DOHH2 (cell line): ENCODE results near the gene CLCN7.
"Not testable (repeated sequence)": the region's sequence is repeated elsewhere in the genome, so short reads cannot be mapped to it uniquely, and the experiment has no call there.

Experiments
- H3F3A ChIP-seq: fragments of 200-600 bp; sonication (generic), shearing (Covaris generic); 2 replicates; pipeline ENCODE4 v1.6.0; 2016; ENCODE audit warnings: antibody characterized with exemption, mild to moderate bottlenecking; ENCODE audit not compliant: control insufficient read depth, insufficient read depth
- H3K27ac ChIP-seq: fragments of 200-600 bp; sonication (generic); 2 replicates; pipeline ENCODE4 v1.5.1; 2014; ENCODE audit warnings: low read depth, mild to moderate bottlenecking, low read length, moderate library complexity
- H3K27me3 ChIP-seq: fragments of 200-600 bp; sonication (generic); 2 replicates; pipeline ENCODE4 v1.6.1; 2014; ENCODE audit warnings: mild to moderate bottlenecking, low read length, mixed read lengths; ENCODE audit not compliant: control insufficient read depth
- H3K36me3 ChIP-seq: fragments of 200-600 bp; sonication (generic); 2 replicates; pipeline ENCODE4 v1.6.1; 2014; ENCODE audit warnings: mild to moderate bottlenecking, low read length, moderate library complexity, mixed read lengths; ENCODE audit not compliant: control insufficient read depth
- H3K4me1 ChIP-seq: fragments of 200-600 bp; sonication (generic); 2 replicates; pipeline ENCODE4 v1.6.1; 2014; ENCODE audit warnings: mild to moderate bottlenecking, low read length, mixed read lengths; ENCODE audit not compliant: control insufficient read depth
- H3K4me2 ChIP-seq: fragments of 200-600 bp; sonication (generic); 2 replicates; pipeline ENCODE4 v1.6.0; 2014; ENCODE audit warnings: mild to moderate bottlenecking, low read length, moderate library complexity
- H3K4me3 ChIP-seq: fragments of 200-600 bp; sonication (generic); 2 replicates; pipeline ENCODE4 v1.5.1; 2014; ENCODE audit warnings: mild to moderate bottlenecking, low read length, mixed read lengths
- H3K79me2 ChIP-seq: fragments of 200-600 bp; sonication (generic); 2 replicates; pipeline ENCODE4 v1.6.1; 2014; ENCODE audit warnings: mild to moderate bottlenecking, low read length, mixed read lengths; ENCODE audit not compliant: control insufficient read depth
- H3K9me2 ChIP-seq: fragments of 200-600 bp; sonication (generic); replicated peaks from 2 replicates; pipeline ENCODE4 v1.6.1; 2014; ENCODE audit warnings: mild to moderate bottlenecking, low read length, mixed read lengths; ENCODE audit not compliant: control insufficient read depth
- H3K9me3 ChIP-seq: fragments of 200-600 bp; sonication (generic); 2 replicates; pipeline ENCODE4 v1.6.1; 2014; ENCODE audit warnings: antibody characterized with exemption, low read length, mixed read lengths; ENCODE audit not compliant: control insufficient read depth, insufficient read depth
- H4K20me1 ChIP-seq: fragments of 200-600 bp; sonication (generic); 2 replicates; pipeline ENCODE4 v1.6.0; 2014; ENCODE audit warnings: low read depth, mild to moderate bottlenecking, antibody characterized with exemption, low read length, moderate library complexity; ENCODE audit not compliant: control insufficient read depth, insufficient read depth
- EZH2phosphoT487 ChIP-seq: fragments of 200-600 bp; sonication (generic); IDR thresholded peaks from 2 replicates; pipeline ENCODE4 v1.6.1; 2017; ENCODE audit warnings: borderline replicate concordance, mild to moderate bottlenecking, antibody characterized with exemption, low read length, moderate library complexity, mixed read lengths
- TF ChIP-seq, protein P1 (sequence below): fragments of 200-600 bp; sonication (generic); IDR thresholded peaks from one replicate; pipeline ENCODE4 v1.5.1; 2014; ENCODE audit warnings: antibody characterized with exemption, mild to moderate bottlenecking, low read depth, low read length; ENCODE audit not compliant: poor library complexity, severe bottlenecking

CLCN7 gene

DNA sequence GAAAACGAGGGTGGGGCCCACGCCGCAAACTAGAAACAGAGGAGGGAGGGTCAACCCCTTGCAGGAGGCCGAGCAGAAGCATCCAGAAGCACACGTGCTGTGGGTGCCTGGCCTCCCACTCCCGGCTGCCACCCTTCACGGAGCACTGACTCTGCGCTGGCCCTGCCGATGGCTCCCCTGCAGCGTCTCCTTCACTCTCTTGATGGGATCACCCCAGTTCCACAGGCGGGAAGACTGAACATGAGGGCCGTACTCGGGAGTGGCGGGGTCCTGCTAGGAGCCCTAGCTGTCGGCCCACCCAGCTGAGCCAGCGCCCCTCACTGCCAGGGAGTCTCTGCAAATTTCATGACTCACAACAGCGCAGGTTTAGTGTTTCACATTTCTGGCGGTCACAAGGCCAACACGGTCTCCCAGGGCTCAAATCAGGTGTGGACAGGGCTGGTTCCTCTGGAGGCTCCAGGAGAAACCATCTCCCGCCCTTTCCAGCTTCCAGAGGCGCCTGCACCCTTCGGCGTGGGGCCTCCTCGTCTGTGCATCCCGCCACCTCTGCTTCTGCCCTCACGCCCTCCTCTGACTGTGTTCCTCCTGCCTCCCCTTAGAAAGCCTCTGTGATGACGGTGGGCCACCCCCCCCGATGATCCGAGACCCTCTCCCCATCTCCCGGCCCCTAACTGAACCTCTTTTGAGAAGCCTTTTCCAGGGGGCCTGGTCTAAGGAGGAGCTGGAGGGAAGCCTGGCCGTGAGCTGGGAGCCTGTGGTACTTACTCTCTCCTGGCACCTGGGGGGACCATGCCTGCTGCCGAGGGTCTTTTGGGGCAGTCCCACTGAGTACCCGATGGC lies 11.9 kb upstream of the CLCN7 start:
- TF ChIP-seq, protein P1, sequence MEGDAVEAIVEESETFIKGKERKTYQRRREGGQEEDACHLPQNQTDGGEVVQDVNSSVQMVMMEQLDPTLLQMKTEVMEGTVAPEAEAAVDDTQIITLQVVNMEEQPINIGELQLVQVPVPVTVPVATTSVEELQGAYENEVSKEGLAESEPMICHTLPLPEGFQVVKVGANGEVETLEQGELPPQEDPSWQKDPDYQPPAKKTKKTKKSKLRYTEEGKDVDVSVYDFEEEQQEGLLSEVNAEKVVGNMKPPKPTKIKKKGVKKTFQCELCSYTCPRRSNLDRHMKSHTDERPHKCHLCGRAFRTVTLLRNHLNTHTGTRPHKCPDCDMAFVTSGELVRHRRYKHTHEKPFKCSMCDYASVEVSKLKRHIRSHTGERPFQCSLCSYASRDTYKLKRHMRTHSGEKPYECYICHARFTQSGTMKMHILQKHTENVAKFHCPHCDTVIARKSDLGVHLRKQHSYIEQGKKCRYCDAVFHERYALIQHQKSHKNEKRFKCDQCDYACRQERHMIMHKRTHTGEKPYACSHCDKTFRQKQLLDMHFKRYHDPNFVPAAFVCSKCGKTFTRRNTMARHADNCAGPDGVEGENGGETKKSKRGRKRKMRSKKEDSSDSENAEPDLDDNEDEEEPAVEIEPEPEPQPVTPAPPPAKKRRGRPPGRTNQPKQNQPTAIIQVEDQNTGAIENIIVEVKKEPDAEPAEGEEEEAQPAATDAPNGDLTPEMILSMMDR: no peak
- no peak for TF ChIP-seq EZH2phosphoT487
- Histone ChIP-seq H4K20me1 (no peaks in the 10 kb centered on the region), H3K36me3 (no peaks in the 10 kb centered on the region), H3K27ac (no peak overlapping the region), H3K4me3 (no peak overlapping the region), H3K9me3 (no peaks in the 10 kb centered on the region), H3K4me2 (no peak overlapping the region), H3K27me3 (peaks cover 27% of the 10 kb centered on the region), H3K9me2 (no peaks in the 10 kb centered on the region), H3F3A (no peaks in the 10 kb centered on the region), H3K79me2 (no peaks in the 10 kb centered on the region), H3K4me1 (no peaks in the 10 kb centered on the region)

DNA sequence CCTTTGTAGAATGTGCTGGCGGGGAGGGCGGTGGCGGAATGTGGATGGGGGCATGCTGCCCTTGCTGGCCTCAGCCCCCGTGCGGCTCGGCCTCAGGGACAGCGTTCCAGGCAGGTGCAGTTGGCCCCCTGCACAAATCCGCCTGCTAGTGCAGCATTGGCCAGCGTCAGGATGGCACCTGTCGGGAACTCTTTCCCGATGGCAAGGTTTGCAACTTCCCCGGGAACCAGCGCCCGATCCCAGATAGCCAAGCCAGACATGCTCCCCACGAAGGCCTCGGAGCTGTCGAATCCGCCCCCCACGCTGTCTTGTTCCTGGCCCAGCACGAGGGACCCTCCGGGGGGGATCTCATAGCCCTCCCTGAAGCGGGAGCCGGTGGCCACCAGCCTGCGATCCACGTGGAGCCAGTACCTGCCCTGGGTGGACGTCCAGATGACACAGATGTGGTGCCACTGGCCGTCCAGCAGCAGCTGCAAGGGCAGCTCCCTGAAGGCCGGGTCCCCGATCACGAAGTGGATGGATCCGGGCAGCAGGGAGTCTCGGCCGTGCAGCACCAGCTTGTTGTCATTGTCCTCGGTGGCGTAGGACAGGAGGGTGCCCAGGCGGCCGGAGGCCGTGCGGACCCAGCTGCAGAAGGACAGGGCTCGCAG lies 11.1 kb upstream of the CLCN7 start:
- H3F3A ChIP-seq: no peaks in the 10 kb centered on the region
- peaks cover 34% of the 10 kb centered on the region for H3K27me3 ChIP-seq
- H3K36me3 ChIP-seq: no peaks in the 10 kb centered on the region
- no peaks in the 10 kb centered on the region for H3K79me2 ChIP-seq
- peaks cover 1% of the 10 kb centered on the region for H3K4me1 ChIP-seq
- no peak for TF ChIP-seq EZH2phosphoT487
- TF ChIP-seq, protein P1: no peak
- no peak overlapping the region for H3K27ac ChIP-seq
- H3K9me2 ChIP-seq: no peaks in the 10 kb centered on the region
- no peak overlapping the region for H3K4me2 ChIP-seq
- H3K4me3 ChIP-seq: no peak overlapping the region
- no peaks in the 10 kb centered on the region for H3K9me3 ChIP-seq
- H4K20me1 ChIP-seq: no peaks in the 10 kb centered on the region

DNA sequence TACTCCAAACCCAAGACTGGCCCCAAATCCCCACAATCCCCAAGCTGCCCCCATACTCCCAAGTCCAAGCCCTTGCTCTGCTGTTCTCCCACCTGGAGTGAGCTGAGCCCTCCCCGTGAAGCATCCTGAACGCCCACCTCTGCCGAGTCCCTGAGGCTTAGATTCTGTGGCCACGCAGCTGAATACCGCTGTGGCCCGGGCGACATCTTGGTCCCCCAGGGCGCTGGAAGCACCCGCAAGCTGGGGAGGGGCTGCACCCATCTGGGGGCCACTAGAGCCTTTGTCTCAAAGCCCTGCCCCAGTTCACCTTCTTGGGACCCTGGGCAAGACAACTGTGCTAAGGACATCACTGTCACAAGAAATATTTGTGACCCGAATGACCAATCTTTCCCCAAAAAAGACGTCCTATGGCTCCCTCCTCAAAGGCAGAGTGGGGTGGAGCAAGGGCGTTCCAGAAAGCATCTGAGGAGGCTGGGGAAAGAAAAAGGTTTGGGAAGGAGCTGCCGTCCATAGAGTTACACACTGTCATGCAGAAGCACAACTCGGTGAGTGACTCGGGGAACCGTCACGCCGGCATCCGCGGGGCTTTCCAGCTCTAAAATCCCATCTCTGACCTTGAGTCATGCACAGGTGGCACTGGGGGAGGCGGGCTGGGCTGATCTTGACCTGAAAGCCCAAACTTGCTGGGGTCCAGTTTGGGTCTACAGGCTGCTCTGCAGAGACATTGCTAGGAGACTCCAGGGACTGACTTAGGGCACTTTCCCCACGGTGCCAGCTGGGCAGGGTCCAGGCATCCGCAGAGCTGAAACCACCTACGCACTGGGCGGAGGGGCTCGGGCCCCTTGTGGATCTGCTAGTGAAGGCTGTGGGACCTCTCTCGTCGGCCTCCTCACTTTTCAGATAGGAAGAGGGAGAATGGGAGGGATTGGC lies 7.3 kb upstream of the CLCN7 start:
- Histone ChIP-seq H3K79me2 (no peaks in the 10 kb centered on the region), H3K9me2 (no peaks in the 10 kb centered on the region), H3K27me3 (peaks cover 40% of the 10 kb centered on the region), H4K20me1 (no peaks in the 10 kb centered on the region), H3K27ac (no peak overlapping the region), H3K4me1 (peaks cover 7% of the 10 kb centered on the region), H3F3A (0 out of 2 replicates have a peak, but pooled peaks cover 4% of the 10 kb centered on the region), H3K4me3 (no peak overlapping the region), H3K4me2 (no peak overlapping the region), H3K9me3 (no peaks in the 10 kb centered on the region), H3K36me3 (no peaks in the 10 kb centered on the region)
- peak; percentile 30; the same call in 1 of the 2 replicates for TF ChIP-seq EZH2phosphoT487
- TF ChIP-seq, protein P1: no peak

DNA sequence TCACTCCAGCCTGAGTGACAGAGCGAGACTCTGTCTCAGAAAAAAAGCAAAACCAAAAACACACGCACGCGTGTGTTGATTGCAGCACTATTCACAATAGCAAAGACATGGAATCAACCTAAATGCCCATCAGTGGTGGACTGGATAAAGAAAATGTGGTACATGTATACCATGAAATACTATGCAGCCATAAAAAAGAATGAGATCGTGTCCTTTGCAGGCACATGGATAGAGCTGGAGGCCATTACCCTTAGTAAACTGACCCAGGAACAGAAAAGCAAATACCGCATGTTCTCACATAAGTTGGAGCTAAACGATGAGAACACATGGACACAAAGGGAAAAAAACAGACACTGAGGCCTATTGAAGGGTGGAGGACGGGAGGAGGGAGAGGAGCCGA lies 4.1 kb upstream of the CLCN7 start:
- H4K20me1 ChIP-seq, H3K9me2 ChIP-seq, H3K9me3 ChIP-seq, H3K36me3 ChIP-seq, H3K27ac ChIP-seq, H3F3A ChIP-seq, H3K4me2 ChIP-seq, H3K4me3 ChIP-seq: not testable (repeated sequence)
- H3K79me2 ChIP-seq: peaks cover 18% of the 10 kb centered on the region
- peaks cover 34% of the 10 kb centered on the region for H3K27me3 ChIP-seq
- H3K4me1 ChIP-seq: peaks cover 17% of the 10 kb centered on the region
